GM12875 (cell line): ENCODE measurements around the gene TRIM54.

Source experiments
- H3K4me3 ChIP-seq: one replicate; pipeline ENCODE4 v1.5.1; 2011; ENCODE audit warnings: low read depth, low read length, control low read depth
- CTCF ChIP-seq: IDR thresholded peaks from 2 replicates; pipeline ENCODE4 v1.5.1; 2011; ENCODE audit warnings: low read depth, mild to moderate bottlenecking, control low read depth, inconsistent platforms, low read length, moderate library complexity, borderline replicate concordance; ENCODE audit not compliant: insufficient read depth

Gene TRIM54

GRCh38 chr2:27249159-27249890 is 32.9 kb upstream of the TRIM54 start:
- H3K4me3 ChIP-seq, result no peak overlapping the region
- TF ChIP-seq CTCF, result no peak

- TF ChIP-seq CTCF, result peak; percentile 89
- no peak overlapping the region for H3K4me3 ChIP-seq
Measured at GRCh38 chr2:27249891-27250651, 32.2 kb upstream of the TRIM54 start.

GRCh38 chr2:27250652-27251379 is 31.4 kb upstream of the TRIM54 start:
- H3K4me3 ChIP-seq, result no peak overlapping the region

GRCh38 chr2:27251766-27252165 is 30.5 kb upstream of the TRIM54 start:
- no peak overlapping the region for H3K4me3 ChIP-seq
- TF ChIP-seq CTCF, result no peak

More at GRCh38 chr2:27250652-27251379, 31.4 kb upstream of the TRIM54 start:
- TF ChIP-seq CTCF, result no peak

GRCh38 chr2:27255187-27255586 is 27.0 kb upstream of the TRIM54 start:
- no peak for TF ChIP-seq CTCF
- H3K4me3 ChIP-seq, result no peak overlapping the region

- no peak for TF ChIP-seq CTCF
- no peak overlapping the region for H3K4me3 ChIP-seq
Measured at GRCh38 chr2:27255660-27256059, 26.6 kb upstream of the TRIM54 start.
